HG03442 (cell line): ENCODE results near the gene SMIM7.

Experiments
- ATAC-seq: cut with Tn5 transposase; IDR thresholded peaks from one replicate; pipeline ENCODE4 v1.9.1; 2021; ENCODE audit warnings: mild to moderate bottlenecking, moderate library complexity; ENCODE audit not compliant: unreplicated experiment

Gene SMIM7

DNA sequence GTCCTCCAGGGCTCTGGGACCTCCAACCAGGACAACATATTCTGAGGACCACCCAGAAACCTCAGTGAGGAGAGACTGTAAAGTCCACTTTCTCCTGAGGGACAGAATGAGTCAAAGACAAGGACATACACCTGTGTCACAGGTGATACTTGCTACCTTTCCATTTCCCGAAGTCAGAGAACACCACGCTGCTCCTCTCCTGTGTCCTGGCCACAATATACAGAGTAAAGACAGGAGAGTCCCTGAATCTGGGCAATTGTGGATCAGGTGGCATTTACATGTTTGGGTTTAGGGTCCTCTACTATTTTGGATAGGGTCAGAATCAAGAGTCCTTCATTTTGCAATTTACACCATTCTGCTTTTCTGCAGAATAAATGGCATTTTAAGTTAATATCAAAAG lies 36.9 kb downstream of the SMIM7 start:
- no peak for ATAC-seq

DNA sequence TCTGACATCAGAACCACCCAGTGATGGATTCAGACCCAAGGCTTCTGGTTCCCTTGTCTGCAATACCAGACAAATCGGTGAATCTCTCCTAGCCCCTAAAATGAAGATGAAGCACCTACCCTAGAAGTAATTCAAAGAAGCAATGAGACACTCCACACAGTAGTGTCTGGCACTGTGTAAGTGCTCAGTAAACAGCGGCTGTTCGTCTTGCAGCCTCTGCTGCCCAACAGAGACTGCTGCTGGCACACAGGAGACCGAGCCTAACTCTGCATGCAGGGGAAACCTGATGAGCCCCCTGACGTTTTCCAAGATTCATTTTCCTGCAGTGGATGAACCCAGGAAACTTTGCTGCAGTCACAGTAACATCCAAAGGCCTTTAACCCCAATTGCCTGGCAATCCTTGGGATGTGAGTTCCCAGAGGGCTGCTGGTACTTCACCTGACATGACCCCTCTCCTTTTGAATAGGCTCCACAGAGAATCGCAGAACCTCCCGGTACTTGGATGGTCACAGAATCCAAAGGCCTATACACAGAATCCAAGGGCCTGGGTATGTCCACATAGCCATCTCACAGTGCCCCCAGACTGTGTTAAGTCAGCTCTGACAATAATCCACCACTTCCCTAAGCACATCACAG lies 38.7 kb downstream of the SMIM7 start:
- ATAC-seq = no peak

DNA sequence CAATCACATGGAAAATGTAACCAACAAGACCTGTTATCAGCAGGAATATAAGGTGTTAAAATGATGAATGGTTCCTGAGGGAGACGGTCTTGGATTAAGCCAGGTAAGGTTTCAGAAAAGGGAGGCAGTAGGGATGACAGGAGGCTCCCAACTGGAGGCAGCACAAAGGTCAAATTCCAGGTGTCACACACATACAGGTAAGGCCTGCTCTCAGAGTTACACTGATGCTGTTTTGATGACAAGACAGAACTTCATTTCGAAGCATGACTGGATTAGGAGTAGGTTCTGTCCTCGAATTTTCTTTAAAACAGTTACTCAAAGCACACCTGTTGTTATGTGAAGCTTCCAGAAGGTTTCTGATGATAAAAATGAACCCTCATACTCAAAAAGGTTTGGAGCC lies 39.4 kb downstream of the SMIM7 start:
- no peak for ATAC-seq

DNA sequence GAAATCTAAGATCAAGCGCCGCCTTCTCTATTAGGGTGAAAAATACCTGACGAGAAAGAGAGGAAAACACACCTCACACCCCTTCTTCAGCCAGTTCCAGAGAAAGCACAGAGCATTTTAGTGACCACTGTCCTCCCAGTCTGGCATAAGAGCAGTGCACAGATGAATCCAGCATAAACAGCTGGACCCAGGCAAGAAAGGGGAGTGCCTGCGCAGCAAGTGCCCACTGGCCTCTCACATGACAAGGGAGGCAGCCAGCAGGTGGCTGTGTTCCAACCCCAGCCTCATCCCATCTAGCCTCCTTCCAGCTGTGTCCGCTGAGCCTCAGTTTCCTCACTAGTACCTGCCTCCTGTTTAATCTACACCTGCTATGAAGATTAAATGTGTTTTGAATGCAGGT lies 39.9 kb downstream of the SMIM7 start:
- no peak for ATAC-seq

DNA sequence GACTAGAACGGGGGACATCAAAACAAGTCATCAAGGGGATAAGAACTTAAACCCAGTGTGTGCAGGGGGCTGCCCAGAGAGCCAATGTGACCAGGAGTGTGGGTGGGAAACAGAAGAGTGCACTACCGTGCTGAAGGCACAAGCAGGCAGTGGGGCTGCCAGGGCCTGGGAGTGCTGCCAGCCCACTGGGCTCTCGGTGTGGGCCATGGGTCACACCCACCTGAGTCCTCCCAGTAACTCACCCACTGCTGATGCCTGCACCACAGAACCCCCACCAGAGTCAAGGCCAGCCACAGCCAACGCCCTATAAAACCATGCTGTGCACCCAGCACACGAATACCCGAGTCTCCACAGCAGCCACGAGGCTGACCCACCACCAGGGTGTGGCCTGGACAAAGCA lies 40.5 kb downstream of the SMIM7 start:
- ATAC-seq = no peak

DNA sequence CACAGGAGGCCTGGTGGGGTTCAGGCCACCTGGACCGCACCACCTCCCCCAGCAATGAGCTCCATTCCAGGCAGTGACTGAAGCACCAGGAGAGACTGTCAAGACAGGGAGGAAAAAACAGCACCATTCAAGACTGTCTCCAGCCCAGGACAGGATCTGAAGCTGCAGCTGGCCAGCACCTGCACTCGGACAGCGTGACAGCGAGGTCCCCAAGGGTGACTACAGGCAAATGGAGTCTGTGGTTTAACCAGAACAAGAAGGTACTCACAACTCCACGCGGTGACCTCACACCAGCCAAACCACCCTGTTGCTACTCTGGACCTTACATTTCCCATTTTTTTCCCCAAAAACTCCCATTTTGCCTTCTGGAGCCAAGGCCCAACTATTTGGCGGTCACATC lies 41.7 kb downstream of the SMIM7 start:
- ATAC-seq = no peak

DNA sequence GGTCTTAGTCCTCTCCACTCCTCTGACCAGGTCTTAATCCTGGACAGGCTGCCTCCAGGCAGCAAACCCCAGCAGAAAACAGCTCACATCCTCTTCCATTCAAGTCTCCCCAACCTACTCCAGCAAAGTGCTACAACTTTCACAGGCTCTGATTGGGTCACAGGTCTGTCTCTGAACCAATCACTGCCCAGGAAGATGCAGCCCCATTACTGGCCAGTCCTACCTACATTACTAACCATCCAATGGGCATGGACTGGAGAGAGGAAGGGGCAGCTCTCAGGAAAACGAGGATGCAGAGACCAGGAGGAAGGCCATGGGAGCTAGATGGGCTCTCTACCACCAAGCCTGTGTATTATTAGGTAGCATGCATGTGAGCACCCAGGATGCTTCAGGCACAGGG lies 44.1 kb downstream of the SMIM7 start:
- no peak for ATAC-seq

DNA sequence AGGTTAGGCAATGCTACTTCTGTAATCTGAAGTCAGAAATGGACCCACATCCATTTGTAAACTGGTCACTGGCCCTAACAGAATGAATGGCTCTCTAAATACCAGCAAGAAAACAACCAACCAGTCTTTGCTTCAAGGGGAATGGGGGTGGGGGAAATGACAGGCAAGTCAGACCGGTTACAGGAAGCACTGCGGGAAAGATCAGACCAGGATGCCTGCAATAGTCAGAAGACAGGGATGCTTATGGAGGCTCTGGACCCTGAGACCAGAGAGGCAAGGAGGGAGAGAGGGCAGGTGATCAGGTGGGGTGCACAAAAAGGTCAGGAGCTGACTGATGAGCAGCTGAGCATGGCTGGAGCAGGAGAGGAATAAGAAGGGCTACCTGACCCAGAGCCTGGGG lies 45.0 kb downstream of the SMIM7 start:
- no peak for ATAC-seq

DNA sequence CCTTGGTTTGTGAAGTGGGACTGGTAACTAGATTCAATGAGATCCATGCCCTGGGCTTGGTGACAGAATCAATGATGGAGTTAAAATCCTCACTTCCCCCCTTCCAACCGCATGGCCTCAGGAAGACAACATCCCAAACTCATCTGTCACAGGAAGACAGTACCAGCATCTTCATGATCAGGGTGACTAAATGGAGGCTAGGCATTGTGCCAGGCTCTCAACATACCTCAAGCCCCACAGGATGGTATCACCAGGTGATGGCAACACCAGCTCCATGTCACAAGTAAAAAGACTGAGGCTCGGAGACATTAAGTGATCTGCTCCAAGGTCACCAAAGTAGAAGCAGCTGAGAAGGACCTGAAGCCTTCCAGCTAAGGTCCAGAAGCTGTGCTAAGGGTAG lies 46.1 kb downstream of the SMIM7 start:
- ATAC-seq = no peak

DNA sequence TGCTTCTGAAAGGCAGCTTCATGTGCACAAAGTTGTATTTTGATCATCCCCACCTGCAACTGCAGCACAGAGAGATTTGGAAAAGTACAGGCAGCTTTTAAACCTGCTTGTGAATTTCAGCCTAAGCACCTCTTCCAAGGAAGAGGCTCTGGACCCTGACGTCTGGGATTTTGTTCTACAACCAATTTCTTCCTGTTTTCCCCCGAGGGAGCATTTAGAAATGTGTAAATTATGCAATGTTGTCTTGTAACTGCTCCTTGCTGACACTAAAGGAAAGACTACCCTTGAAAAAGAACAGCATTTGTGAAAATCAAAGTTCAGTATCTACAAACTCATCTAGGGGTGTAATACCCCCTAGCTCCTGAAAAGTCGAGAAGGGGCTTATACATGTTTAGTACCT lies 47.3 kb downstream of the SMIM7 start:
- ATAC-seq = no peak

DNA sequence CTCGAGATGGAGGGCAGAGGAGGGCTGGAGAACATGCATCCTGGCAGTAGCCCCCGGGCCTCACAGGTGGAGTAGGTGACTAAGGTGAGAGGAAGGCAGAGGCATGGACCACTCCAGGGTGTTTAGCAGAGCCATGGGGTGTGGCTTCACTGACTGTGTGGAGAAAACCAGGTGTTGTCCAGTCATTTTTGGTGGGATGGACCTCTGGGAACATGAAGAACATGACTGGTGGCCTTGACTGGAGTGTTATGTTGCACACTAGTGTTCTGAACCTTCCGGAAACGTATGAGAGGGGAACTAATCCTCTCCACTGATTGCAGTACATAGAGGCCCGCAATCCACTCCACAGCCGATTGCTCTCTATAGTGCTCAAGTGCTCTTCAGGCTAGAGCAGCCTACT lies 48.8 kb downstream of the SMIM7 start:
- ATAC-seq = no peak

DNA sequence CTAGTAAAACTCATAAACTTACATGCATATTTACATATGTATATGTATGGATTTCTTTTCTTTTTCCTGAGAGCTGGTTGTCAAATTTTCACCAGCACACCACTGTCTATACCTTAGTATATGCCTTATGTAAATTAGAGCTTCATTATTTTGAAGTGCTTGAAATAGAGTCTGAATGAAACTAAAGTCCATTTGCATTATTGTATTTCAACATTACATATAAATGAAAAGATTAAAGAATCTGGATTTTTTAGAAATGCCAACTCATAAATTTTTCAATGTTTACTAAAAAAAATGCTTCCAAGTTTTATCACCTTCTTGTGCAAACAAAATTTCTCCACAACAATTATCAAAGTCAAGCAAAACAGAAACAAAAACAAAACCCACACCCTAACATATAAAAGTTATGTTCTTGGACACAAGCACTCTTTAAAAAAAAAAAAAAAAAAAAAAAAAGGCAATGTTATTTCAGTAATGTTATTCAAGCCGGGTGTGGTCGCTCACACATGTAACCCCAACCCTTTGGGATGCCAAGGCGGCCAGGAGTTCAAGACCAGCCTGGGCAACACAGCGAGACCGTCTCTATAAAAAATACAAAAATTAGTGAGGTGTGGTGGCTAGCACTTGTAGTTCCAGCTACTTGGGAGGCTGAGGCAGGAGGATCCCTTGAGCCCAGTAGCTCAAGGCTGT lies 50.3 kb downstream of the SMIM7 start:
- no peak for ATAC-seq

DNA sequence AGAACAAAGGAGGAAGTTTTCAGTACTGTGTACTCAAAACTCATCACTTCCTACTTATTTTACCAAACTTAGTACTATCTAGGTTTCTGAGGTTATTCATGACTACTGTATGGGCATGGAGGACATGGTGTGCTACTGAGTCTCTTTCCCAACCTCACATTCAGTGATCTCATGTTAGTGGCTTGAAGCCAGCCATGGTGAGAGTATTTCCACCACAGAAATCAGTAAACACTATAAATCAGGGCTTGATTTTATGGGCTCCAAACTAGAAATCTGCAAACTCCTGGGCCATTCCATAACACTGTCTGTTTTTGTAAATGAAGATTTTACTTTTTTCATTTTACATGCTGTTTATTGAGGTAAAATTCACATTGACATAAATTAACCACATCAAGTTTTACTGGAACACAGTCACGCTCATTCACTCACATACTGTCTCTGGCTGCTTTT lies 51.6 kb downstream of the SMIM7 start:
- no peak for ATAC-seq

DNA sequence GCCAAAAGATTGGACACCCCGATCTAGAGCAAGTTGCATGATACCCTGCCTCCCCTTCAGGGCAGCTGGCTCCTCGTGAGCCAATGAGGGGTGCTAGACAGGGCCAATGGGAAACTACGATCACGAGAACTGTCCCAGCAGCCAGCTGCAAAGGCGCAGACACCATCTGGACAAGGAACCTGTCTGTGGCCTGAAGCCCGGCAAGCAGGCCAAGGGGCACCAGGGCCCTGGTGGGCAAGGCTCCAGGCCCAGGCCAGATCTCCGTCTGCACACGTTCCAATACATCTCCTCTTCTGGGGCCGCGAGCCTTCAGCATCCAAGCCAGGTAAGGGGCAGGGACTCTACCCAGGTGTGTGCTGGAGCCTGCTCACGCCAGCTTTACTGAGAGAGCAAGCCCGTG lies 52.1 kb downstream of the SMIM7 start:
- no peak for ATAC-seq

DNA sequence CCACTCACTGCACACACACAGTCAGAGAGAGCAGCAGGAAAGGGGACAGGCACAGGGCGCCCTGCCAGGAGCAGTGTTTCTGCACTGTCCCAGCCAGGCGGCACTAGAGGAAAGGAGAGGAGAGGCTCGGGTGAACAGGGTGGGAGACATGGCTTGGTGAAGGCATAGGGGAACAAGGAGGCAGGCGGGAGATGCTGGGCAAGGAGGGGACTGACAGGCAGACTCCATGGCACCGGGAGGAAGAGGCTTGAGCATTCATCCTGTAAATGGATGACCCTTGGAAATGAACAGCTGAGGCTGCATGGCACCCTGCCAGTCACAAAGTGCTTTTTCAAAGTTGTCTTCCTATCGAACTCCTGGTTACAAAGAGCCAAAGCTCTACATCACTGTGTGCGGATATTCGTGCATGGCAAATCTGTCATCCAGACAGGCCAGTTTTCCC lies 54.4 kb downstream of the SMIM7 start:
- ATAC-seq = no peak

DNA sequence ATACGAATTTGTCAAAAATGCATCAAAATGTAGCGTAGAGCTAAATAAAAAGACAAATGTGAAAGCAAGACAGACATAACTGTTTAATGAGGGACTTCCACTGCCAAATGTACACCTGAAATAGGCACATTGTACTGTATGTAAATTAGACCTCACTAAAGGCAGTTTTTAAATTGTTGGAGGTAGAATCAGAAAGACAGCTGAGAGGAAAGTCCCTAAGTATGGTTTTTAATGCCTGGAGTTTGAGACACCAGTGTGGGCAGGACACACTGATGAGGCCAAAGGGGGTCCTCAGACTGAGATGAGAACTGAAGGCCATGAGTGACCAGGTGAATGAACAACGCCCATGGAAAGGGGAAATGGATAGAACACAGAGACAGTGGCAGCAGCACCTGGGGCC lies 54.8 kb downstream of the SMIM7 start:
- no peak for ATAC-seq

DNA sequence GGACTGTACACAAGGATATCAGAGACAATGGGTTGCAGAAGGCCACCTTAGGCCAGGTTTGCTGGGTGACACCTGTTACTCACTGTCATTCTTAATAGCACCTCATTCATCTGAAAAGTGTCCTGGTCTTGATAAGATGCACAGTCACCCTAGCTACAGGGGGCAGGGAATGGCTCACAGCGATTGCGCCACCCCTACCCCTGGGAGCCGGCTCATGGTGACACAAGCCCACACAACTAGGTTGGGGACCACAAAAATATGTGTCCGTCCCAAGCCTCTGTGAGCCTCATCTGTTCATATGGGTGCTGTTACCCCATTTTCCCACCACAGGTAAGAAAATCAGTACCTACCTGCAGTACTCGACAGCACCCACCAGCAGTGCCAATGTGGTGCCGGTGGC lies 55.3 kb downstream of the SMIM7 start:
- no peak for ATAC-seq

DNA sequence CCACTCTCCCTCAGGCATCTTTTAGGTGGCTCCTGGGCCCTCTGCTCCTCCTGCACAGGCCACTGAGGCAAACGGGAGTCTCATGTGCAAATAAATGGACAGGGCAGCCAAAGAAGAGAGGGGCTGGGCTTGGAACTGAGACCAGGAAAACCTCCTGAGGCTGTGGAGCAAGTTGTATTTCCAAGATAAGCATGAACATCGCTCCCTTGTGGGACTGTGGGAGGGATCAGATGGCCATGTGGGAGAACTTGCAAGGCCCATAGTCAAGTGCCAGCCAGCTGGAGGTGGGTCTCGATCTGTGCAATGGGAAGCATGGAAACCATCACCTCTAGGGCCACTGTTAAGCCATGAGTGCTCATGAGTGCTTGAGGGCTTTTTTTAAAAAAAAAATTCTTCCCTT lies 56.9 kb downstream of the SMIM7 start:
- no peak for ATAC-seq

DNA sequence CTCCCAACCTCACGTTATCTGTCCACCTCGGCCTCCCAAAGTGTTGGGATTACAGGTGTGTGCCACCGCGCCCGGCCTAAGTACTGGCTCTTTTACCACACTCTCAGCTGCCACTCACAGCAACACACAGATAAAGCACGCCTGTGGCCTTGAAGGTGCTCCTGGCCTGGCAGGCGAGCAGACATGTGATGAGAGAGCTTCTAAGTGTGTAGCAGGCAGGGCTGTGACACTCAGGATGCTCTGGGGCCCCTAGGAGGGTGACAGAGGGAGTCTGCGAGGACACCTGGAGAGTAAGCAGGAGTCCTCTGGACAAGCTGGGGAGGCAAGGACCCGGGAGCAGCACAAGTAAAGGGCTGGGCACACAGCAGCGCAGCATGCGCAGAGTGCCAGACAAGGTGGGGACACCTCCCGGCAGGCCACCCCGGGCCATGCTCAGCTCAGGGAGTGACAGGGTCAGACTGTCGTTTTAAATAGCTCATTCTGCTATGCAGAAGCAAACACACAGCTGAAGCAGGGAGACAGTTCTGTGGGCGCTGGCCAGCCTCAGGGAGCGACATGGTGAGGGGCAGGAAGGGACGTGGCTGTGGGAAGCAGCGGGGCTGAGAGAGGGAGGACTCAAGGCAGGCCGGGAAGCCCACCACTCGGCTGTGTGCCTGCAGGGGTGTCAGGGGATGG lies 58.4 kb downstream of the SMIM7 start:
- no peak for ATAC-seq

DNA sequence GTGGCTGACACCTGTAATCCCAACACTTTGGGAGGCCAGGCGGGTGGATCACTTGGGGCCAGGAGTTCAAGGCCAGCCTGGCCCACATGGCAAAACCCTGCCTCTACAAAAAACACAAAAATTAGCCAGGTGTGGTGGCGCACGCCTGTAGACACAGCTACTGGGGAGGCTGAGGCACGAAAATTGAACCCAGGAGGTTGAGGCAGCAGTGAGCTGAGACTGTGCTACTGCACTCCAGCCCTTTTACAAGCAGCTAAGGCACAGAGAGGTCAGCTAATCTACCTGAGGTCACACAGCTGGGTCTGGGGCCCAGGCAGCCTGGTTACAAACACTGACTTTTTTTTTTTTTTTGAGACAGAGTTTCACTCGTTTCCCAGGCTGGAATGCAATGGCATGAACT lies 59.1 kb downstream of the SMIM7 start:
- ATAC-seq = no peak

DNA sequence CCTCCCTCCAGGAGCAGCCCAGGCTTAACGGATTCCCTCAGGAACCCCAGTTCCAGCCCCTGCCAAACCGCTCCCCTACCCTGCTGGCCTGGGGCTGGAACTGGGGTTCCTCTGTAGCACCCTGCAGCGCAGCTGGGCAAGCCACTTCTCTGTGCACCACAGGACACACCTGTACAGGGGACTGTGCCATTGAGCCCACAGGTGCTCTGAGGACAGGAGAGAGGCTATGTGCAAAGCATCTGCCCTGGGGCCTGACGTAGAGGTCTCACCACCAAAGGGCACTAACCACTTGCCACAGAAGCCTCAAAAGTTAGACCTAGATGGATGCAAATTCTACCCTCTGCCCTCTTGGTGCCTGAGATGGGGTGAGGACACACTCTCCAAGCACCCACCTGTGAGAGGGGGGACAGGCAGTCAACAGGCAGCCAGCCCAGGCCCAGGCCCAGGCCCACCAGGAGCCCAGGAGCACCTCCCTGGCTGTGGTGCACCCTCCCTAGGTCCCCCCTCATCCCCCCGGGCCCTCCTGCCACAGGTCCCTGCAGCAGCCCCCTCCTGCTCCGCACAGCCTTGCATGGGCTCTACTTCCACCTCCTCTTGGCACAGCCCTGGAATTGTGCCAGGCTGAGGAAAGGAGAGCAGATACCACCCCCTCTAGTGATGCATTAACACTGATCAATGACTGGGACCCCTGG lies 60.1 kb downstream of the SMIM7 start:
- no peak for ATAC-seq

DNA sequence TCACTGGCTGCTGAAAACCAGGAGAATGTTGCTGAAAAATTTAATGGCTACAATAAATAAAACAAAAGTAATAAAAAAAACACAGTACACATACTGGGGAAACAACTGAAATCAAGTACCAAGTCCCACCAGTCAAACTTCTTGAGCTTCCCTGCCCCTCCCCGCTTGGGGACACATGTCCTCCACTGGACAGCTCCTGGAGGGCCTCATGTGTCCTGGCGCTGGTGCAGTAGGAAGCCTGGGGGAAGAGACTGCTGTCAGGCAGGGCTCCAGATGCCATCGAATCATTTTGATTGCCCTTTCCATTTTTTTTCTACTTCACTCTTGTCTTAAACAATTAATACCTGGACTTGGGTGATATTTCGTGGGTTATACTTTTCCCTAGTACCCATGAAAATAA lies 61.1 kb downstream of the SMIM7 start:
- ATAC-seq = no peak
